Cardiac muscle cell (in vitro differentiated cells and primary cell): ENCODE measurements around the gene CORO2A. TPM values are rescaled to one million over a fixed set of nuclear protein-coding genes. Genes with fewer than 3 reads are reported as not detected.

Experiments
- DNase-seq, 2 donors: peaks; one replicate each; pipeline versions ENCODE4 v3.0.0 to v3.0.0-alpha.2; 2010 to 2017; ENCODE audit warnings: low read depth in 1 of 2, low spot score in 1 of 2
- H3K27ac ChIP-seq: fragments of 200-600 bp; sonication (generic); 2 replicates; pipeline ENCODE4 v1.5.1; 2016
- H3K27me3 ChIP-seq: fragments of 200-600 bp; sonication (generic); 2 replicates; pipeline ENCODE4 v1.6.0; 2016; ENCODE audit warnings: control low read depth
- H3K36me3 ChIP-seq: fragments of 200-600 bp; sonication (generic); 2 replicates; pipeline ENCODE4 v1.5.1; 2016; ENCODE audit warnings: control low read depth
- H3K4me1 ChIP-seq: fragments of 200-600 bp; sonication (generic); 2 replicates; pipeline ENCODE4 v1.8.1; 2017; ENCODE audit warnings: low read depth, mild to moderate bottlenecking, mixed run types
- H3K4me3 ChIP-seq: fragments of 200-600 bp; sonication (generic); 2 replicates; pipeline ENCODE4 v1.5.1; 2016; ENCODE audit warnings: mild to moderate bottlenecking
- H3K9me3 ChIP-seq: fragments of 200-600 bp; sonication (generic); 2 replicates; pipeline ENCODE4 v1.5.1; 2017; ENCODE audit warnings: low read depth, mild to moderate bottlenecking, control low read depth
- CTCF ChIP-seq: IDR thresholded peaks from 2 replicates; pipeline ENCODE4 v1.5.1; 2012; ENCODE audit warnings: low read depth, mild to moderate bottlenecking, low read length
- polyA plus RNA-seq: library from polyadenylated mRNA; unstranded; fragments of >200 nt; fragmentation: Nextera tagmentation; extraction: Ambion mirVana; gene quantifications from 2 replicates; pipeline ENCODE4 v1.2.1, GENCODE V29; 2016
- total RNA-seq: library from RNA; depleted of rRNA; stranded (reverse); fragments of >200 nt; gene quantifications from 2 replicates; pipeline ENCODE4 v1.2.3, GENCODE V29; 2016

The CORO2A gene
- total and polyA plus RNA-seq, 2 experiments from 2014 or later = 1.1 to 2.4 TPM

DNA sequence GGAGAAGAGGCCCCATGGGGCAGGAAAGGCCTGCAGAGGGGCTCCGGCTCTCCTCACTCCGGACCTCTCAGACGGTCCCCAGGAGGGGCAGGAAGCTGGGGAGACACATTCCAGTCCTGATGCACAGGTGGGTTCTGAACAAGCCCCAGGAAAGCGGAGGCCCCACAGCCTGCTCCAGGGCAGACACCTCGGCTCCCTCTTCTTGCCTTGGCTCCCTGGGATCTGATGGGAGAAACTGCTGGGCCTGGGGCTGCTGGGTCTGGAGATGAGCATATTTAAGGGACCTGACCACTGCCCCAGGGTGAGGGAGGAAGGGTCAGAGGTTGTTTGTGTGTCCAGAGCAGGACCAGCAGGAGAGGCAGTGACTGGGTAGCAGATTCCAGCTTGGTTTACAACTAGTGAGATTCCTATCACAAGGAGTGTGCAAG lies 1.2 kb downstream of the CORO2A start:
- no peak for DNase-seq
- Histone ChIP-seq H3K27ac (no peak overlapping the region), H3K9me3 (no peaks in the 10 kb centered on the region), H3K4me3 (no peak overlapping the region), H3K27me3 (peaks cover 3% of the 10 kb centered on the region), H3K4me1 (no peaks in the 10 kb centered on the region), H3K36me3 (no peaks in the 10 kb centered on the region)
- TF ChIP-seq CTCF = no peak

DNA sequence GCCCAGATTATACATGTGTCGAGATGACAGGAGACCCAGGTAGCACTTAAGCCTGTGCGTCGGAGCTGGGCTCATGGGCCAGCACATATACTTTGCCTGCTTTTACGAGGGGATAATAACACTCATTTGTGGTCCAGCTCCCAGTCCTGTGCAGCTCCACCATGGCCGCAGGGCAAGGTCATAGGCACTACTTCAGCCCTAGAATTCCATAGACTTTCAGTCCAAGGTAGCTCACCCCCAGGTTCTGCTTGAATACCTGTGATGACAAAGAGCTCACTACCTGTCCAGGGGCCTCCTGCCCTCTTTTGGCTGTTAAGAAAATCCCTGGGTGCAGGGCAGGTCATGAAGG lies 1.7 kb downstream of the CORO2A start:
- no peaks in the 10 kb centered on the region for H3K36me3 ChIP-seq

GRCh38 chr9:98189412-98189811 lies 3.0 kb downstream of the CORO2A start:
- no peak for DNase-seq
- peaks cover 3% of the 10 kb centered on the region for H3K27me3 ChIP-seq
- TF ChIP-seq CTCF = no peak
- H3K9me3 ChIP-seq = no peaks in the 10 kb centered on the region
- H3K4me3 ChIP-seq = no peak overlapping the region
- H3K4me1 ChIP-seq = no peaks in the 10 kb centered on the region
- no peaks in the 10 kb centered on the region for H3K36me3 ChIP-seq
- no peak overlapping the region for H3K27ac ChIP-seq

More for the DNA sequence above, 1.7 kb downstream of the CORO2A start:
- no peak overlapping the region for H3K4me3 ChIP-seq
- H3K27me3 ChIP-seq = peaks cover 3% of the 10 kb centered on the region
- no peaks in the 10 kb centered on the region for H3K9me3 ChIP-seq
- no peak for TF ChIP-seq CTCF
- no peak for DNase-seq
- no peak overlapping the region for H3K27ac ChIP-seq
- H3K4me1 ChIP-seq = no peaks in the 10 kb centered on the region

GRCh38 chr9:98187926-98188325 lies 4.5 kb downstream of the CORO2A start:
- TF ChIP-seq CTCF = no peak
- no peak for DNase-seq
- Histone ChIP-seq H3K4me1 (no peaks in the 10 kb centered on the region), H3K36me3 (no peaks in the 10 kb centered on the region), H3K27ac (no peak overlapping the region), H3K9me3 (no peaks in the 10 kb centered on the region), H3K4me3 (no peak overlapping the region), H3K27me3 (peaks cover 3% of the 10 kb centered on the region)

- no peak for TF ChIP-seq CTCF
- H3K27ac ChIP-seq = no peak overlapping the region
- no peaks in the 10 kb centered on the region for H3K9me3 ChIP-seq
- peaks cover 3% of the 10 kb centered on the region for H3K4me1 ChIP-seq
- no peaks in the 10 kb centered on the region for H3K36me3 ChIP-seq
- no peak overlapping the region for H3K4me3 ChIP-seq
- DNase-seq = no peak
- H3K27me3 ChIP-seq = no peaks in the 10 kb centered on the region
Measured at GRCh38 chr9:98186236-98186635, 6.2 kb downstream of the CORO2A start.
